H9 (cell line): ENCODE data around the gene TREML4. TPM values are rescaled to one million over a fixed set of nuclear protein-coding genes. Genes with fewer than 3 reads are reported as not detected.

Experiments
- DNase-seq: peaks from one replicate; pipeline ENCODE4 v3.0.0-alpha.2; 2017
- H2AFZ ChIP-seq: one replicate; pipeline ENCODE4 v1.6.1; 2013; ENCODE audit warnings: mild to moderate bottlenecking, low read length, control low read depth, moderate library complexity
- H2AK5ac ChIP-seq: 2 replicates; pipeline ENCODE4 v1.6.1; 2013; ENCODE audit warnings: low read length, control low read depth, mixed read lengths; ENCODE audit not compliant: insufficient read length
- H2BK120ac ChIP-seq: one replicate; pipeline ENCODE4 v1.6.1; 2013; ENCODE audit warnings: low read depth, mild to moderate bottlenecking, low read length, control low read depth, inconsistent platforms; ENCODE audit not compliant: poor library complexity, severe bottlenecking
- H2BK12ac ChIP-seq: 2 replicates; pipeline ENCODE4 v1.6.1; 2013; ENCODE audit warnings: low read length, control low read depth, mixed read lengths, low read depth; ENCODE audit not compliant: insufficient read length
- H2BK15ac ChIP-seq: 2 replicates; pipeline ENCODE4 v1.6.1; 2013; ENCODE audit warnings: low read depth, low read length, control low read depth
- H2BK20ac ChIP-seq: one replicate; pipeline ENCODE4 v1.6.1; 2013; ENCODE audit warnings: low read depth, mild to moderate bottlenecking, low read length, control low read depth, inconsistent platforms; ENCODE audit not compliant: poor library complexity, severe bottlenecking
- H2BK5ac ChIP-seq: 2 replicates; pipeline ENCODE4 v1.6.1; 2013; ENCODE audit warnings: low read length, control low read depth, mixed read lengths; ENCODE audit not compliant: insufficient read length
- H3K14ac ChIP-seq: 2 replicates; pipeline ENCODE4 v1.6.1; 2013; ENCODE audit warnings: low read length, control low read depth; ENCODE audit not compliant: insufficient read depth
- H3K18ac ChIP-seq: 2 replicates; pipeline ENCODE4 v1.6.1; 2013; ENCODE audit warnings: low read depth, mild to moderate bottlenecking, mixed read lengths, low read length, control low read depth; ENCODE audit not compliant: insufficient read length
- H3K23ac ChIP-seq: 2 replicates; pipeline ENCODE4 v1.6.1; 2013; ENCODE audit warnings: low read length, control low read depth, mixed read lengths, low read depth; ENCODE audit not compliant: insufficient read length
- H3K23me2 ChIP-seq: 2 replicates; pipeline ENCODE4 v1.6.1; 2013; ENCODE audit warnings: low read depth, mild to moderate bottlenecking, mixed read lengths, low read length, control low read depth; ENCODE audit not compliant: insufficient read length, poor library complexity, severe bottlenecking
- H3K27ac ChIP-seq: 2 replicates; pipeline ENCODE4 v1.5.1; 2013; ENCODE audit warnings: low read length, control low read depth, mixed read lengths, low read depth; ENCODE audit not compliant: insufficient read length
- H3K27me3 ChIP-seq: 2 replicates; pipeline ENCODE4 v1.6.1; 2013; ENCODE audit warnings: low read length, control low read depth, inconsistent platforms; ENCODE audit not compliant: insufficient read depth
- H3K4ac ChIP-seq: 2 replicates; pipeline ENCODE4 v1.6.1; 2013; ENCODE audit warnings: low read depth, mild to moderate bottlenecking, control low read depth, inconsistent platforms, low read length, moderate library complexity
- H3K4me1 ChIP-seq: 2 replicates; pipeline ENCODE4 v1.6.1; 2013; ENCODE audit warnings: low read length, control low read depth, inconsistent platforms; ENCODE audit not compliant: insufficient read depth
- H3K4me2 ChIP-seq: 2 replicates; pipeline ENCODE4 v1.6.1; 2013; ENCODE audit warnings: low read length, control low read depth, mixed read lengths; ENCODE audit not compliant: insufficient read length, insufficient read depth
- H3K56ac ChIP-seq: 2 replicates; pipeline ENCODE4 v1.6.1; 2013; ENCODE audit warnings: low read depth, mild to moderate bottlenecking, mixed read lengths, low read length, control low read depth; ENCODE audit not compliant: insufficient read length
- H3K79me1 ChIP-seq: 2 replicates; pipeline ENCODE4 v1.6.1; 2013; ENCODE audit warnings: low read depth, mild to moderate bottlenecking, moderate library complexity, low read length, control low read depth, inconsistent platforms; ENCODE audit not compliant: insufficient read depth, poor library complexity, severe bottlenecking
- H3K79me2 ChIP-seq: 2 replicates; pipeline ENCODE4 v1.6.1; 2013; ENCODE audit warnings: low read length, control low read depth, inconsistent platforms; ENCODE audit not compliant: insufficient read depth
- H3K9ac ChIP-seq: 2 replicates; pipeline ENCODE4 v1.6.1; 2013; ENCODE audit warnings: low read length, control low read depth, mixed read lengths; ENCODE audit not compliant: insufficient read length; ENCODE audit errors: extremely low read depth
- H3K9me3 ChIP-seq: one replicate; pipeline ENCODE4 v1.6.1; 2013; ENCODE audit warnings: low read depth, low read length, inconsistent platforms; ENCODE audit not compliant: control insufficient read depth
- H3T11ph ChIP-seq: one replicate; pipeline ENCODE4 v1.6.1; 2013; ENCODE audit warnings: mild to moderate bottlenecking, low read length, control low read depth, inconsistent platforms
- H4K20me1 ChIP-seq: one replicate; pipeline ENCODE4 v1.6.1; 2013; ENCODE audit not compliant: control insufficient read depth, insufficient read length, insufficient read depth
- H4K5ac ChIP-seq: 2 replicates; pipeline ENCODE4 v1.6.1; 2013; ENCODE audit warnings: low read depth, mild to moderate bottlenecking, mixed read lengths, low read length, control low read depth; ENCODE audit not compliant: insufficient read length
- H4K8ac ChIP-seq: replicated peaks from 2 replicates; pipeline ENCODE4 v1.6.1; 2013; ENCODE audit warnings: low read length, control low read depth, mixed read lengths, low read depth; ENCODE audit not compliant: insufficient read length
- H4K91ac ChIP-seq: 2 replicates; pipeline ENCODE4 v1.6.1; 2013; ENCODE audit warnings: low read depth, mild to moderate bottlenecking, moderate library complexity, mixed read lengths, low read length, control low read depth; ENCODE audit not compliant: insufficient read length
- H3K27ac Mint-ChIP-seq, 3 experiments: 2 replicates in 2 of 3; 3 replicates in 1 of 3; pipeline ENCODE4 v1.8.0; 2020 to 2021; ENCODE audit warnings: mixed read lengths in 3 of 3, mild to moderate bottlenecking in 1 of 3, moderate library complexity in 1 of 3
- H3K27me3 Mint-ChIP-seq: 2 replicates; pipeline ENCODE4 v1.8.0; 2021; ENCODE audit warnings: low read depth, mild to moderate bottlenecking, moderate library complexity, mixed read lengths
- H3K36me3 Mint-ChIP-seq, 3 experiments: 2 replicates in 2 of 3; 3 replicates in 1 of 3; pipeline ENCODE4 v1.8.0; 2020 to 2021; ENCODE audit warnings: low read depth in 3 of 3, mixed read lengths in 3 of 3; ENCODE audit not compliant: insufficient read depth in 1 of 3
- H3K4me1 Mint-ChIP-seq, 2 experiments: 2 replicates each; pipeline ENCODE4 v1.8.0; 2020; ENCODE audit warnings: mixed read lengths in 2 of 2
- H3K4me3 Mint-ChIP-seq, 2 experiments: 2 replicates in 1 of 2; 3 replicates in 1 of 2; pipeline ENCODE4 v1.8.0; 2020 to 2021; ENCODE audit warnings: mild to moderate bottlenecking in 2 of 2, mixed read lengths in 2 of 2, moderate library complexity in 1 of 2
- H3K9me3 Mint-ChIP-seq, 2 experiments: 2 replicates in 1 of 2; 3 replicates in 1 of 2; pipeline ENCODE4 v1.8.0; 2020; ENCODE audit warnings: mild to moderate bottlenecking in 2 of 2, mixed read lengths in 2 of 2, moderate library complexity in 1 of 2
- CTCF ChIP-seq: fragments of 200-600 bp; sonication (generic); conservative IDR thresholded peaks from 3 replicates; pipeline ENCODE4 v1.8.0; 2021; ENCODE audit warnings: antibody characterized with exemption, mild to moderate bottlenecking
- WGBS: extraction: QIAGEN DNeasy Blood & Tissue Kit; methylation state at CpG from one replicate; pipeline ENCODE4 v1.1.7; 2013; ENCODE audit warnings: missing lambda C conversion rate, low lambda C conversion rate, mixed read lengths; ENCODE audit not compliant: insufficient read length; ENCODE audit errors: extremely low coverage; 5-methylcytosine and 5-hydroxymethylcytosine counted together
- total RNA-seq: library from RNA; stranded (reverse); gene quantifications from 2 replicates; pipeline ENCODE4 v1.2.1, GENCODE V29; 2021

TREML4 gene
- total RNA-seq, 1 experiment from 2014 or later = not detected

- no peak overlapping the region for H3K4ac ChIP-seq
- no peak overlapping the region for H3K4me2 ChIP-seq
- no CpG with 5 or more reads among the region's 7 CpGs for WGBS
- H4K8ac ChIP-seq = no peak overlapping the region
- no peak overlapping the region for H2AFZ ChIP-seq
- no peak overlapping the region for H3K27ac ChIP-seq
- H3K9me3 ChIP-seq = peaks cover 5% of the 10 kb centered on the region
- no peaks in the 10 kb centered on the region for H3K79me2 ChIP-seq
- H3K4me1 ChIP-seq = no peaks in the 10 kb centered on the region
- H2BK15ac ChIP-seq = no peak overlapping the region
- H4K91ac ChIP-seq = no peak overlapping the region
- peaks cover 5 to 9% of the 10 kb centered on the region in 2 experiments for H3K4me1 Mint-ChIP-seq
- H3K27me3 Mint-ChIP-seq = no peaks in the 10 kb centered on the region; the same call in none of the 2 replicates
- H2AK5ac ChIP-seq = no peak overlapping the region
- peaks cover 5 to 6% of the 10 kb centered on the region in 2 experiments; a peak in 3 of 5 replicates for H3K9me3 Mint-ChIP-seq
- no peak overlapping the region for H2BK120ac ChIP-seq
- H3K27me3 ChIP-seq = no peaks in the 10 kb centered on the region
- no peak overlapping the region for H3K4me3 Mint-ChIP-seq
- H3K79me1 ChIP-seq = no peaks in the 10 kb centered on the region
- TF ChIP-seq CTCF = no peak
- no peak overlapping the region for H4K5ac ChIP-seq
- no peak overlapping the region for H3K9ac ChIP-seq
- H2BK12ac ChIP-seq = no peak overlapping the region
- no peak overlapping the region for H3K23ac ChIP-seq
- H3K56ac ChIP-seq = no peak overlapping the region
- no peak overlapping the region; the same call in 1 of the 2 replicates for H3K14ac ChIP-seq
- no peaks in the 10 kb centered on the region for H4K20me1 ChIP-seq
- H3K27ac Mint-ChIP-seq = no peak overlapping the region
- no peak for DNase-seq
- H2BK5ac ChIP-seq = no peak overlapping the region
- peaks cover 2 to 6% (median 5%) of the 10 kb centered on the region in 3 experiments; a peak in 6 of 7 replicates for H3K36me3 Mint-ChIP-seq
- H3K18ac ChIP-seq = no peak overlapping the region
- no peak overlapping the region for H3T11ph ChIP-seq
- H3K23me2 ChIP-seq = no peaks in the 10 kb centered on the region
- no peak overlapping the region for H2BK20ac ChIP-seq
Measured at GRCh38 chr6:41184761-41185160, 43.4 kb upstream of the TREML4 start.
